GM21360 (cell line): ENCODE data around the gene BIN2.
"Not testable (repeated sequence)": the region's sequence is repeated elsewhere in the genome, so short reads cannot be mapped to it uniquely, and the experiment has no call there.

Experiments
- ATAC-seq: cut with Tn5 transposase; IDR thresholded peaks from one replicate; pipeline ENCODE4 v1.9.1; 2021; ENCODE audit warnings: mild to moderate bottlenecking, moderate library complexity; ENCODE audit not compliant: unreplicated experiment

BIN2 gene

GRCh38 chr12:51346581-51346980 is 22.6 kb upstream of the BIN2 start, which contains the start of gene CELA1:
Gene CELA1, minus strand, starts transcription at chr12:51346679. Its CDS starts 41 bp downstream, at chr12:51346638.
- no peak for ATAC-seq

DNA sequence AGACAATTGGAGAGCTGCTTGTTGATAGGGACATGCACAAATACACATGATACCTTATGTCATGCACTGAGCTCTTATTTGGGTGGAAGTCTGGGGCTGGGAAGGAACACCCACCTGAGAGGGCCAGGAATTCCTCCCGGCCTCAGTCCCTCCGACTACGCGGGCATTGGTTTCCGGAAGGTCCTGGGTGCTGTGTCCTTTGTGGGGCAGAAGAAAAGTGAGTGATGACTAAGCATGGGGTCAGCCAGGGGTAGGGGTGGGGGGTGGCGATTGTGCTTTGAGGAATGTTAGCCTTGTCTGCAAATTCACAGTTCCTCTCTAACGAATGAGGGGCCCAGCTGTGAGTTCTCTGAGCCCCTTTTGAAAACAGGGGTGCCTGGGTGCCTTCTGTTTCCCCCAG is 21.7 kb upstream of the BIN2 start:
- no peak for ATAC-seq

DNA sequence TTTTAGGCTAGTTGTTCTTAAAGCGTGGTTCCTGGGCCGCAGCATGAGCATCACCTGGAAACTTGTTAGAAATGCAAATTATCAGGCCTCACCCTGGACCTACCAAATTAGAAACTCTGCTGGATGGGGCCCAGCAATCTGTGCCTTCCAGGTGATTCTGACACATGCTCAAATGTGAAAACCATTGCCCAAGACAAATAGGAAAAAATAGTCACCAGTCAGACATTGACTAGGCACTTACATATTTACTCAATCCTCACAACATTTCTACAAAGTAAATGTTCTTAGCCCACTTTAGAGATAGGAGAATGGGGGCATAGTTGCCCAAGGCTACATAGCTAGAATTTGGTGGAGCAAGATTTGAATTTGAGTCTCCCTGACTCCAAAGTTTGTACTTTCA is 19.2 kb upstream of the BIN2 start:
- no peak for ATAC-seq

DNA sequence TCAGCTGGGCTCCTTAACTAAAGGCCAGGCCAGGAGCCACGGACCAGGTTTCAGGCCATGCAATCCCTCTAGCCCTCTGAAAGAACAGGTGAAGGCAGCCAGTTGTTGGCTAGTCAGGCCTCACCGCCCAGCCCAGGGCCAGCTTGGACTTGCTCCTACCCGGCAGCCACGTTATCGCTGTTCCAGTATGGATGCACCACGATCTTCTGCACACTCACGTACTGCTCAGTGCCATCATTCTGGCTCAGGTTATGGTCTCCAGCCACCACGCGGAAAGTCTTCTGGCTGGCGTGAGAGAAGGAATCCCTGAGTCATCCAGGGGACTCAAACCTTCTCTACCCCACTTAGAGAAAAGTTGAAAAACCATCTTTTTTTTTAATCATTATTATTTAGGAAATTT is 18.4 kb upstream of the BIN2 start:
- ATAC-seq, result no peak

DNA sequence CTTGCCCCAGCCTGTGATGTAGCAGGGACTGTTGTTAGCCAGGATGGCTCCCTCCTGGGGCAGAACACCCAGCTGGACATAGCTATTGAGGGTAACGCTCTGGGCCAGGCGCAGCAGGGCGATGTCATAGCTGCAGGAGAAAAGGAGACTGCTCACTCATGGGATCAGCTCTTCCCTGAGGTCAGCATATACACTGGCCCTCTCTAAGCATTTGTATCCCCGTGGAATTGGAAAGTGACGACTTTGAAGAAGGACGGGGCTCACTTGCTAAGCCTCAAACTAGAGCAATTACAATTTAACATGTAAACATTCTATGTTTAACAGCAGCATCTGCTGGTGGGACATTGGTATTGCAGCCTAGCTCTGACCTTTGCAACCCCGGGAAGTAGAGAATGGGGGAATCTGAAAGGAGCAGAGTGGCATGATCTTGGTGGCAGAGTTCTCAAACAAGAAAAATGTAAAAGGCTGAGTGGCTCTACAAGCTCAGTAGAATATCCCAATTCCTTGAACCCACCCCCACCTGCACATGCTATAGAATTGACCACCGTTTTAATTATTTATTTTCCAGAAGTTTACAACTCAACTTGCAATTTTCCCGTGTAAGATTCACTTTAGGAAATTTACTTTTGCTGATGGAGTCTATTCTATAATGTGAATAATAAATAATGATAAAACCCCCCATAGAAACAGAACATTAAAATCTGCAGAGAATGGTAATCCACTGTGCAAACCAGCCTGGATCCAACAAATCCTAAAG is 17.5 kb upstream of the BIN2 start:
- ATAC-seq, result no peak

GRCh38 chr12:51339750-51340149 is 15.8 kb upstream of the BIN2 start:
- no peak for ATAC-seq

GRCh38 chr12:51337336-51337735 is 13.4 kb upstream of the BIN2 start:
- not testable (repeated sequence) for ATAC-seq

DNA sequence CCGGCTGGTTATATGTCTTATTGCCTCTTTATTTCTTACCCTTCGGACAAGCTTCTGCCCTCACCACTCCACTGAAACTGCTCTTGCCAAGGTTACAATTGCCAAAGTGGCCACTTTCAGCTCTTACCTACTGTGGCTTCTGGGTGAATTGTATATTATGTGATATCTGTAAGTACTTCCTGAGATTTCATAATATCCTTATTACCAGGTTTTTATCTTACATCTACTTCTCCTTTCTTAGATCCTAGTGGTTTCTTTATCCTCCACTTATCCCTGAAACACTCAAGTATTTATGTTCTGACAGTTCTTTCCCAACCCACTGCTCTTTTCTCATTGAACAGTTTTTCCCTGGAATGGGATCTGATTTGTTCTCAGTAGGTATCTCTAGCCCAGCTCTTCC is 12.0 kb upstream of the BIN2 start:
- no peak for ATAC-seq

GRCh38 chr12:51334764-51335163 is 10.8 kb upstream of the BIN2 start:
- ATAC-seq, result no peak

DNA sequence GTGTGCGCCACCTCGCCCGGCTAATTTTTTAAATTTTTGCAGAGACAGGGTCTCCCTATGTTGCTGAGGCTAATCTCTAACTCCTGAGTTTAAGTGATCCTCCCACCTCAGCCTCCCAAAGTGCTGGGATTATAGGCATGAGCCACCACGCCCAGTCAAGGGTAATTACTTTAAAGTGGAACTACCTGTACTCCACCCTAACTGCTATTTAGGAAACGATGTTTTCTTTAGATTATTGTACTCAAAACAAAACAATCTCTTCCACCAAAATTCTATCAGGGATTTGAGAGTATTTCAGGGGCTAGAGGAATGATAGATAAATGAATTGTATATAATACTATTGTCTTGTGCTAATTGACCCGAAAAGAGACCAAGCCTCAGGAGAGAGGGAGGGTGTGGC is 9.6 kb upstream of the BIN2 start:
- ATAC-seq, result no peak

DNA sequence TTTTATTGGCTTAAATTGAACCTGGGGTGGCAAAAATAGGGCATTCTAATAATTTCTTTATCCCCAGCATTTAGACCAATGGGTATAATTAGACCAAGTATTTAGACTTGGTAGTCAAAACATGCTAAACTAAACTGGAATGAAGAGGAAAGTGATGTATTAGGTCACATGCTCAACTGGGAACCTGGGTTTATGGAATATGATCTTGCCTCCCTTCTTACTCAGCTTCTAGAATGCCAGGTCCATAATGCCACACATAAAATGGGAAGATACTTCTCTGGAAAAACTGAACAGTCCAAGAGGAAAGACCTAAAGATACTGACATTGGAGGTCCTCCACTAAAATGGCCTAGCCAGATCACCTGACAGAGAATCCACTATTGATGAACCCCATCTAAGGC is 6.2 kb upstream of the BIN2 start:
- no peak for ATAC-seq

DNA sequence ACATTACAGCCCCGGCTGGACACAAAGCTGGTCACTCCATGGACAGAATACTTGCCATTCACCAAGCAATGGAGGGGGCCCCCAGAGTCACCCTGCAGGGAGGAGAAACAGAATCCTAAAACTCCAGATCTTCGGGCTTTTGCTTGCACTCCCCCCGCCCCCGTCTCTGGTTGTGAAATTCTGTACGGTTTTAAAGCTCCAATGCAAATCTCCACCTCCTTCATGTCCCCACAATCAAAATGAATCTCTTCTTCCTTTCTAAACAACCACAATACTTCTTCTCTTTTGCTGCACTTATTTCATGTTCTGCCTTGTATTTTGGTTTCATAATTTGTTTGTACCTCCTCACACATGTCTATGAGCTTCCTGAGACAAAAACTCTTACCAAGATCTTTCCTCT is 5.8 kb upstream of the BIN2 start:
- ATAC-seq, result no peak

- no peak for ATAC-seq
Measured at GRCh38 chr12:51328587-51328986, 4.6 kb upstream of the BIN2 start.

DNA sequence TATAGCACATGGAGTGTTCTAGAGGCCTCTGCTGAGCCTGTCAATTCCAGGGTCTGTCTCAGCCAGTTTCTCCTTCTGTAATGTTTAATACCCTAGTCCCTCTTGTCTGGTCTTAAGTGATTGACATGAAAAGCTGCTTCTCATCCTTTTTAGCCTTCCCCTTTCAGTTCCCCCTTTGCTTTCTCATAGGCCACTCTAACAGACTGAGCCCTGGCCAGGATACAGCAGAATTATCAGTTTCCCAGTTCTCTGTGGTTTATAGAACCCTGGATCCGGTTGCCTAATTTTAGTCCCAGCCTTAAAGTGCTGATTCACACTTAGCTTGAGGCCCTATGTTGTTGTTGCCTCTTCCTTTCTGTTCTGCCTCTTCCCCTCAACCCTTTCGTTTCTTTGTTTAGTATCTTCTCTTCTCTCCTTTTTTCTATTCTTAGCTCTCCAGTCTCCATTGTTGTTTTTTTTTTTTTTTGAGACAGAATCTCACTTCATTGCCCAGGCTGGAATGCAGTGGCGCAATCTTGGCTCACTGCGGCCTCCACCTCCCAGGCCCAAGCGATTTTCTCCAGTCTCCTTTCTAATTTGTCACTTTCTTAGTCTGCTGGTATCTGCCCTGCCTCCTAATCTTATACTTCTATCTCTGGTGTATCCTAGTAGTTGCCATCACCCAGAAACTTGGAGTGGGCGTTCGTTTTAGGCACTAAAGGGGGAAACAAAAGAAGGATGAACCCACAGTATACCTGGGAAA is 2.9 kb upstream of the BIN2 start:
- no peak for ATAC-seq

GRCh38 chr12:51324953-51325352 is 979 bp upstream of the BIN2 start:
- no peak for ATAC-seq

- peak; percentile 1 for ATAC-seq
Measured at GRCh38 chr12:51323317-51323960, 535 bp downstream of the BIN2 start.

GRCh38 chr12:51322452-51322851 is 1.5 kb downstream of the BIN2 start:
- no peak for ATAC-seq

- no peak for ATAC-seq
Measured at GRCh38 chr12:51321882-51322281, 2.1 kb downstream of the BIN2 start.

GRCh38 chr12:51320695-51321320 is 3.2 kb downstream of the BIN2 start:
- ATAC-seq, result no peak

- ATAC-seq, result no peak
Measured at GRCh38 chr12:51320311-51320694, 3.7 kb downstream of the BIN2 start.

DNA sequence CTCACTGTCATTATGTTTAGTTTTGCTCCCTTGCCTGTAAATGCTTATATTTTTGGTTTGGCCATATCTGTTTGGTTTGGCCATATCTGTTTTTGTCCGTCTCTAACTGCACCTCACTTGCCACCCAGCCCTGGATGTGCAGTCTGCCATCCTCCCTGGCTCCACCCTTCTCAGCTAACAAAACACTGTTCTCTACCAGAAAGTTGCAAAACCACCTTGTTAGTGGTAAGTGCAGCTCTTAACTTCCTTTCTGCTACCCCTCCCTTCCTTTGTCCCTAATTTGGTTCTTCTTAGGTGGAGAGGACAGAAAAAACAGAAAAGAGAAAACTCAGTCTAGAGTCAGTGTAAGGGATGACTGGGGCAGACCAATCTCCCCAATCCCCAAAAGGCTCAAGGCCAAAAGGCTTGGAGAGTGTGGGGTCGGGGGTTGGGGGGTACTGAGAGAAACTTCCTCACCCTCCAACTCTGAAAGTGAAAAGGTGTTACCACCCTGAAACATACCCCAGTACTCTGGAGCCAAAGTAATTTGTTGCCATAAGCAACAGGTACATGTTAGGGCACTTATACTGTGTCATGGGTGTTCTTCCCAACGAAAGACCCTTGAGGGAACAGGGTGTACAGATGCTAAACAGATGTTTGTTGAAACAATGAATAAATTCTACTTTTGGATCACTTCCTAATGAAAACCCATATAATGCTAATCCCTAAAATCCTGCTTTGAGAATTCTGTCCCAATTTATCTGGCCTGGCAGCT is 5.0 kb downstream of the BIN2 start:
- ATAC-seq, result no peak
